CD8-positive, alpha-beta memory T cell (primary cell): Measurements from ENCODE around the gene CLK2. TPM values are rescaled to one million over a fixed set of nuclear protein-coding genes. Genes with fewer than 3 reads are reported as not detected.

Source experiments
- polyA plus RNA-seq: library from polyadenylated mRNA; unstranded; fragments of 300-500 nt; fragmentation: Illumina TruSeq; gene quantifications from one replicate; pipeline ENCODE4 v1.2.3, GENCODE V29; 2021
- total RNA-seq, 2 experiments: library from RNA; stranded (reverse); gene quantifications; one replicate each; pipeline ENCODE4 v1.2.3, GENCODE V29; 2021

The CLK2 gene
- total and polyA plus RNA-seq, 3 experiments from 2014 or later, result 20.2 to 79.8 (median 78.3) TPM

Other genes starting within 250 kb of the CLK2 start
- under 1 TPM; 0.09 to 0.16 TPM for gene DCST2, start 239.7 kb downstream of the CLK2 start, total RNA-seq
- gene DCST2, start 239.7 kb downstream of the CLK2 start, polyA plus RNA-seq, result not detected
- gene DCST1, start 239.7 kb downstream of the CLK2 start, total RNA-seq, result not detected
- gene DCST1, start 239.7 kb downstream of the CLK2 start, polyA plus RNA-seq, result not detected
- 10 to 100 TPM; 34.5 to 36.9 TPM for gene ADAM15, start 222.2 kb downstream of the CLK2 start, total RNA-seq
- gene ADAM15, start 222.2 kb downstream of the CLK2 start, polyA plus RNA-seq, result 15.3 TPM
- gene EFNA4, start 209.8 kb downstream of the CLK2 start, total RNA-seq, result 1 to 10 TPM; 3.4 to 3.7 TPM
- 3.0 TPM for gene EFNA4, start 209.8 kb downstream of the CLK2 start, polyA plus RNA-seq
- gene EFNA3, start 194.7 kb downstream of the CLK2 start, total RNA-seq, result 1 to 10 TPM in 1 of 2 experiments, under 1 TPM in 1; 0.94 to 1.4 TPM
- gene EFNA3, start 194.7 kb downstream of the CLK2 start, polyA plus RNA-seq, result 1.0 TPM
- under 1 TPM; 0.16 to 0.31 TPM for gene EFNA1, start 145.6 kb downstream of the CLK2 start, total RNA-seq
- 1.3 TPM for gene EFNA1, start 145.6 kb downstream of the CLK2 start, polyA plus RNA-seq
- gene SLC50A1, start 137.7 kb downstream of the CLK2 start, total RNA-seq, result 10 to 100 TPM; 43.4 to 47.2 TPM
- 49.5 TPM for gene SLC50A1, start 137.7 kb downstream of the CLK2 start, polyA plus RNA-seq
- gene DPM3, start 133.0 kb downstream of the CLK2 start, total RNA-seq, result 10 to 100 TPM; 38.9 to 40.9 TPM
- gene DPM3, start 133.0 kb downstream of the CLK2 start, polyA plus RNA-seq, result 120 TPM
- 100 to 1,000 TPM; 181 to 207 TPM for gene KRTCAP2, start 100.2 kb downstream of the CLK2 start, total RNA-seq
- 576 TPM for gene KRTCAP2, start 100.2 kb downstream of the CLK2 start, polyA plus RNA-seq
- 1 to 10 TPM; 6.4 to 7.3 TPM for gene TRIM46, start 99.7 kb downstream of the CLK2 start, total RNA-seq
- gene TRIM46, start 99.7 kb downstream of the CLK2 start, polyA plus RNA-seq, result 0.99 TPM
- 1 to 10 TPM; 7.8 to 7.9 TPM for gene THBS3, start 65.6 kb downstream of the CLK2 start, total RNA-seq
- gene THBS3, start 65.6 kb downstream of the CLK2 start, polyA plus RNA-seq, result 2.9 TPM
- 10 to 100 TPM; 67.6 to 73.2 TPM for gene MTX1, start 64.8 kb downstream of the CLK2 start, total RNA-seq
- 43.7 TPM for gene MTX1, start 64.8 kb downstream of the CLK2 start, polyA plus RNA-seq
- gene ENTREP3, start 18.0 kb downstream of the CLK2 start, total RNA-seq, result 10 to 100 TPM; 39.1 to 41.5 TPM
- 1.7 TPM for gene ENTREP3, start 18.0 kb downstream of the CLK2 start, polyA plus RNA-seq
- 100 to 1,000 TPM; 152 to 158 TPM for gene SCAMP3, start 11.1 kb downstream of the CLK2 start, total RNA-seq
- gene SCAMP3, start 11.1 kb downstream of the CLK2 start, polyA plus RNA-seq, result 179 TPM
- 1 to 10 TPM; 3.2 to 3.7 TPM for gene HCN3, start 4.0 kb upstream of the CLK2 start, total RNA-seq
- gene HCN3, start 4.0 kb upstream of the CLK2 start, polyA plus RNA-seq, result 0.18 TPM
- gene PKLR, start 27.9 kb upstream of the CLK2 start, total RNA-seq, result not detected
- not detected for gene PKLR, start 27.9 kb upstream of the CLK2 start, polyA plus RNA-seq
- 100 to 1,000 TPM; 194 to 199 TPM for gene FDPS, start 35.4 kb upstream of the CLK2 start, total RNA-seq
- 126 TPM for gene FDPS, start 35.4 kb upstream of the CLK2 start, polyA plus RNA-seq
- 10 to 100 TPM; 31.3 to 32.8 TPM for gene RUSC1, start 47.4 kb upstream of the CLK2 start, total RNA-seq
- 9.8 TPM for gene RUSC1, start 47.4 kb upstream of the CLK2 start, polyA plus RNA-seq